HCT116 (cell line): ENCODE data around the gene STAG1. TPM values are rescaled to one million over a fixed set of nuclear protein-coding genes. Genes with fewer than 3 reads are reported as not detected.

Source experiments
- ATAC-seq: fragments of 200-7000 bp; cut with Tn5 transposase; 2 replicates; pipeline ENCODE4 v1.9.1; 2020; ENCODE audit warnings: mild to moderate bottlenecking, moderate library complexity
- BruUV-seq: library from RNA; stranded (reverse); fragments of 400-500 nt; replicated peaks from 2 replicates; lab custom pipeline; 2021; lab: Mats Ljungman, UMichigan
- CTCF ChIA-PET: fragments of 300-600 bp; sonication (Branson Sonifier 250); formaldehyde crosslinking; loops from one replicate; lab custom pipeline; 2021; ENCODE audit warnings: antibody characterized with exemption; lab: Charles Lee
- POLR2A ChIA-PET: fragments of 300-600, 350-600 bp; sonication (Branson Sonifier 250); formaldehyde crosslinking; loops from one replicate; lab custom pipeline; 2021; ENCODE audit warnings: antibody characterized with exemption; lab: Charles Lee
- RAD21 ChIA-PET, 2 experiments: fragments of 300-600 bp; sonication (Branson Sonifier 250); formaldehyde crosslinking; loops; one replicate each; lab custom pipeline; 2023; ENCODE audit warnings: low total read pairs in 2 of 2; ENCODE audit not compliant: uncharacterized antibody in 2 of 2, unreplicated experiment in 2 of 2, low non-redundant PET in 1 of 2; lab: Charles Lee
- DNase-seq: peaks from one replicate; pipeline ENCODE4 v3.0.0-alpha.2; 2010; ENCODE audit warnings: low read depth, low spot score
- H2AFZ ChIP-seq: fragments of 200-600 bp; shearing (Covaris generic), sonication (generic); 2 replicates; pipeline ENCODE4 v1.6.1; 2017; ENCODE audit warnings: low read depth, mixed run types, mixed read lengths, antibody characterized with exemption, low read length; ENCODE audit not compliant: poor library complexity, severe bottlenecking
- H3K27ac ChIP-seq: 2 replicates; pipeline ENCODE4 v1.5.1; 2012; ENCODE audit warnings: low read depth, low read length
- H3K27me3 ChIP-seq: fragments of 200-600 bp; sonication (generic); 2 replicates; pipeline ENCODE4 v1.6.1; 2016; ENCODE audit warnings: mixed run types, low read length, mixed read lengths; ENCODE audit not compliant: insufficient read depth
- H3K36me3 ChIP-seq, 2 experiments: fragments of 200-500 bp in 1 of 2; fragments of 200-600 bp in 1 of 2; sonication (Bioruptor generic) in 1 of 2; sonication (generic) in 1 of 2; 2 replicates each; pipeline versions ENCODE4 v1.5.1 to v1.6.1; 2014 to 2016; ENCODE audit warnings: low read length in 2 of 2, inconsistent platforms in 1 of 2, mixed read lengths in 1 of 2, mixed run types in 1 of 2; ENCODE audit not compliant: insufficient read depth in 2 of 2, control insufficient read depth in 1 of 2
- H3K4me1 ChIP-seq, 2 experiments: fragments of 200-600 bp in 1 of 2; sonication (generic) in 1 of 2; 2 replicates each; pipeline versions ENCODE4 v1.5.1 to v1.6.1; 2012 to 2017; ENCODE audit warnings: low read length in 2 of 2, inconsistent platforms in 1 of 2, mild to moderate bottlenecking in 1 of 2, mixed read lengths in 1 of 2, mixed run types in 1 of 2, moderate library complexity in 1 of 2; ENCODE audit not compliant: insufficient read depth in 2 of 2, control insufficient read depth in 1 of 2
- H3K4me2 ChIP-seq: fragments of 200-600 bp; sonication (generic); 2 replicates; pipeline ENCODE4 v1.6.1; 2017; ENCODE audit warnings: mixed run types, low read length, mixed read lengths
- H3K4me3 ChIP-seq, 2 experiments: fragments of 200-600 bp in 1 of 2; sonication (generic) in 1 of 2; replicated peaks in 1 of 2; 2 replicates each; pipeline ENCODE4 v1.5.1; 2011 to 2016; ENCODE audit warnings: low read length in 2 of 2, control low read depth in 1 of 2, low read depth in 1 of 2, mild to moderate bottlenecking in 1 of 2, mixed read lengths in 1 of 2, mixed run types in 1 of 2
- H3K79me2 ChIP-seq: fragments of 200-600 bp; sonication (generic); 2 replicates; pipeline ENCODE4 v1.6.1; 2017; ENCODE audit warnings: mild to moderate bottlenecking, mixed run types, low read length, moderate library complexity, mixed read lengths; ENCODE audit not compliant: insufficient read depth
- H3K9ac ChIP-seq: fragments of 200-600 bp; sonication (generic); 2 replicates; pipeline ENCODE4 v1.6.1; 2016; ENCODE audit warnings: low read length, mixed read lengths
- H3K9me2 ChIP-seq: fragments of 200-600 bp; sonication (generic), shearing (Covaris generic); 2 replicates; pipeline ENCODE4 v1.6.1; 2017; ENCODE audit warnings: mixed run types, mild to moderate bottlenecking, moderate library complexity; ENCODE audit not compliant: insufficient read depth
- H3K9me3 ChIP-seq, 2 experiments: fragments of 200-500 bp in 1 of 2; fragments of 200-600 bp in 1 of 2; sonication (Bioruptor generic) in 1 of 2; sonication (generic) in 1 of 2; 2 replicates each; pipeline ENCODE4 v1.6.1; 2014 to 2017; ENCODE audit warnings: low read length in 2 of 2, mixed read lengths in 2 of 2, inconsistent platforms in 1 of 2, low read depth in 1 of 2, mild to moderate bottlenecking in 1 of 2, mixed run types in 1 of 2, moderate library complexity in 1 of 2; ENCODE audit not compliant: control insufficient read depth in 1 of 2, insufficient read depth in 1 of 2
- H4K20me1 ChIP-seq: fragments of 200-600 bp; sonication (generic), shearing (Covaris generic); 2 replicates; pipeline ENCODE4 v1.6.1; 2017; ENCODE audit warnings: mixed run types, mild to moderate bottlenecking, moderate library complexity; ENCODE audit not compliant: insufficient read depth
- CBX3 ChIP-seq: IDR thresholded peaks from 2 replicates; pipeline ENCODE4 v1.6.1; 2012; ENCODE audit warnings: low read depth
- EGR1 ChIP-seq: IDR thresholded peaks from 2 replicates; pipeline ENCODE4 v1.6.1; 2012; ENCODE audit warnings: low read depth
- ELF1 ChIP-seq: IDR thresholded peaks from 2 replicates; pipeline ENCODE4 v1.6.1; 2012; ENCODE audit warnings: low read depth, borderline replicate concordance
- EZH2 ChIP-seq: fragments of 200-600 bp; sonication (generic); IDR thresholded peaks from 2 replicates; pipeline ENCODE4 v1.6.1; 2017; ENCODE audit warnings: antibody characterized with exemption, mixed run types
- EZH2phosphoT487 ChIP-seq: fragments of 200-600 bp; IDR thresholded peaks from 2 replicates; pipeline ENCODE4 v1.6.1; 2018; ENCODE audit warnings: antibody characterized with exemption, borderline replicate concordance
- MAX ChIP-seq: IDR thresholded peaks from 2 replicates; pipeline ENCODE4 v1.6.1; 2012
- POLR2A ChIP-seq: IDR thresholded peaks from 2 replicates; pipeline ENCODE4 v1.7.0; 2011; ENCODE audit warnings: borderline replicate concordance; ENCODE audit not compliant: insufficient read depth, insufficient read length; ENCODE audit errors: extremely low read depth
- POLR2AphosphoS5 ChIP-seq: IDR thresholded peaks from 2 replicates; pipeline ENCODE4 v1.6.1; 2011; ENCODE audit warnings: mild to moderate bottlenecking, low read depth, low read length, moderate library complexity
- RAD21 ChIP-seq: IDR thresholded peaks from 2 replicates; pipeline ENCODE4 v1.6.1; 2012; ENCODE audit warnings: low read depth, mild to moderate bottlenecking
- REST ChIP-seq: IDR thresholded peaks from 2 replicates; pipeline ENCODE4 v1.6.1; 2012; ENCODE audit warnings: low read depth
- SIN3A ChIP-seq: IDR thresholded peaks from 2 replicates; pipeline ENCODE4 v1.6.1; 2012; ENCODE audit warnings: low read depth
- SP1 ChIP-seq: IDR thresholded peaks from 2 replicates; pipeline ENCODE4 v1.6.1; 2012; ENCODE audit warnings: low read depth
- SRF ChIP-seq: IDR thresholded peaks from 2 replicates; pipeline ENCODE4 v1.6.1; 2012; ENCODE audit warnings: low read depth
- TCF7L2 ChIP-seq: IDR thresholded peaks from 2 replicates; pipeline ENCODE4 v1.7.0; 2011; ENCODE audit warnings: borderline replicate concordance, inconsistent platforms; ENCODE audit not compliant: insufficient read depth, insufficient read length; ENCODE audit errors: extremely low read depth
- ZBTB33 ChIP-seq: IDR thresholded peaks from 2 replicates; pipeline ENCODE4 v1.6.1; 2011; ENCODE audit warnings: mild to moderate bottlenecking, low read length, moderate library complexity; ENCODE audit not compliant: insufficient replicate concordance; ENCODE audit errors: extremely low read depth
- ZNF274 ChIP-seq: fragments of 200-500 bp; sonication (Bioruptor generic); IDR thresholded peaks from 2 replicates; pipeline ENCODE4 v1.6.1; 2014; ENCODE audit warnings: mild to moderate bottlenecking, low read depth, low read length, inconsistent platforms
- intact Hi-C: fragments of 100-400 bp; cut with micrococcal nuclease; formaldehyde crosslinking; loops from 2 replicates; pipeline ENCODE4 v1.10.0; 2022
- total RNA-seq: library from RNA; stranded (reverse); gene quantifications from one replicate; pipeline ENCODE4 v1.2.1, GENCODE V29; 2021; ENCODE audit not compliant: unreplicated experiment
- TF ChIP-seq, protein P1 (sequence below), 3 experiments: fragments of 200-600 bp in 1 of 3; sonication (generic) in 1 of 3; IDR thresholded peaks in 2 of 3; conservative IDR thresholded peaks in 1 of 3; 2 replicates each; pipeline ENCODE4 v1.5.1; 2012 to 2017; ENCODE audit warnings: low read depth in 2 of 3, low read length in 2 of 3, antibody characterized with exemption in 1 of 3, borderline replicate concordance in 1 of 3, control low read depth in 1 of 3, mild to moderate bottlenecking in 1 of 3, mixed read lengths in 1 of 3, mixed run types in 1 of 3, moderate library complexity in 1 of 3; ENCODE audit not compliant: insufficient read depth in 1 of 3

STAG1 gene
- total RNA-seq, 1 experiment from 2014 or later: 29.4 TPM

DNA sequence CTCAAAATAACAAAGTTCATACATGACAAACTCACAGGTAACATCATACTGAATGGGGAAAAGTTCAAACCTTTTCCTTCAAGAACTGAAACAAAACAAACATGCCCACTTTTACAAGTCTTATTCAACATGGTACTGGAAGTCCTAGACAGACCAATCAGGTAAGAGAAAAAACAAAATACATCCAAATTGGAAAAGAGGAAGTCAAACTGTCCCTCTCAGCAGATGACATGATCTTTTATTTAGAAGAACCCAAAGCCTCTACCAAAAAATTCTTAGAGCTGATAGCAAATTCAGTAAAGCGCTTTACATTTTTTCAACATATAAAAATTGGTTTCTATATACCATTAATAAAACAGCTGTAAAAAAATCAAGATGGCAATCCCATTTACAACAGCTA is 219.4 kb downstream of the STAG1 start (continued):
- no peak for TF ChIP-seq TCF7L2
- no peak for TF ChIP-seq ELF1
- TF ChIP-seq POLR2A: no peak
- no peak for TF ChIP-seq SRF
- TF ChIP-seq POLR2AphosphoS5: no peak
- no peak for TF ChIP-seq ZNF274
- no peak for TF ChIP-seq RAD21
- no peak for TF ChIP-seq SIN3A
- no peak for TF ChIP-seq EZH2phosphoT487
- no peak for TF ChIP-seq EZH2
- no peak for TF ChIP-seq CBX3
- no peak for TF ChIP-seq EGR1
- TF ChIP-seq SP1: no peak

DNA sequence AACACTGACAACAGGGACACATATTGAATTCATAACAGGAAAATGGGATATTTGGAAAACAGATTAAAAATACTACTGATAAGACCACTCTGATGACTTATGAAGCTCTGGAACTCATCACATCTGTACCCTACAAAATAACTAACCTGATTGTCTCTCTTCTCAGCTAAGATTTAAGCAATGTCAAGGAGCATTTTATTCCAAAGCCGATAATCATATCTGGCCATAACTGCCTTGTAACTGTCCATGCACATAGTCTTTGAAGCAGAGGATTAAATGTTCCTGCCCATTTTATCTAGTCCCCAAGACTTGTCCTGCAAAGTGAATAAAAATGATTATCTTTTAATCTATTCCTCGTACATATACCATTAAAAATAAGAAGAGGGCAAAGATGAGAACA is 234.1 kb downstream of the STAG1 start:
- Histone ChIP-seq H3K4me1 (no peaks in the 10 kb centered on the region), H3K9me2 (no peaks in the 10 kb centered on the region), H2AFZ (no peak overlapping the region), H3K9ac (no peak overlapping the region), H3K79me2 (peaks cover 3% of the 10 kb centered on the region; the same call in 1 of the 2 replicates), H3K36me3 (no peaks in the 10 kb centered on the region), H3K4me3 (no peak overlapping the region), H3K4me2 (no peak overlapping the region), H3K9me3 (no peaks in the 10 kb centered on the region), H4K20me1 (peaks cover 4% of the 10 kb centered on the region; the same call in 1 of the 2 replicates), H3K27me3 (no peaks in the 10 kb centered on the region), H3K27ac (no peak overlapping the region)
- intact Hi-C loops: no loop called here
- ChIA-PET RAD21 (no interaction called here), CTCF (no interaction called here), POLR2A (no interaction called here)
- BruUV-seq: no TSS peak
- TF ChIP-seq REST (no peak), ZBTB33 (no peak), MAX (no peak), SRF (no peak), ELF1 (no peak), POLR2AphosphoS5 (no peak), EZH2phosphoT487 (no peak), ZNF274 (no peak), POLR2A (no peak)
- TF ChIP-seq, protein P1, sequence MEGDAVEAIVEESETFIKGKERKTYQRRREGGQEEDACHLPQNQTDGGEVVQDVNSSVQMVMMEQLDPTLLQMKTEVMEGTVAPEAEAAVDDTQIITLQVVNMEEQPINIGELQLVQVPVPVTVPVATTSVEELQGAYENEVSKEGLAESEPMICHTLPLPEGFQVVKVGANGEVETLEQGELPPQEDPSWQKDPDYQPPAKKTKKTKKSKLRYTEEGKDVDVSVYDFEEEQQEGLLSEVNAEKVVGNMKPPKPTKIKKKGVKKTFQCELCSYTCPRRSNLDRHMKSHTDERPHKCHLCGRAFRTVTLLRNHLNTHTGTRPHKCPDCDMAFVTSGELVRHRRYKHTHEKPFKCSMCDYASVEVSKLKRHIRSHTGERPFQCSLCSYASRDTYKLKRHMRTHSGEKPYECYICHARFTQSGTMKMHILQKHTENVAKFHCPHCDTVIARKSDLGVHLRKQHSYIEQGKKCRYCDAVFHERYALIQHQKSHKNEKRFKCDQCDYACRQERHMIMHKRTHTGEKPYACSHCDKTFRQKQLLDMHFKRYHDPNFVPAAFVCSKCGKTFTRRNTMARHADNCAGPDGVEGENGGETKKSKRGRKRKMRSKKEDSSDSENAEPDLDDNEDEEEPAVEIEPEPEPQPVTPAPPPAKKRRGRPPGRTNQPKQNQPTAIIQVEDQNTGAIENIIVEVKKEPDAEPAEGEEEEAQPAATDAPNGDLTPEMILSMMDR (IDR thresholded peaks at IDR 0.05 in 2 of 3, conservative IDR thresholded peaks at IDR 0.05 in 1 of 3; ENCODE audit: borderline replicate concordance in 1 of 3, insufficient read depth in 1 of 3, low read depth in 2 of 3, low read length in 2 of 3): no peak
- no peak for ATAC-seq
- no peak for DNase-seq
